ENCODE data around the gene GGN.

DNA sequence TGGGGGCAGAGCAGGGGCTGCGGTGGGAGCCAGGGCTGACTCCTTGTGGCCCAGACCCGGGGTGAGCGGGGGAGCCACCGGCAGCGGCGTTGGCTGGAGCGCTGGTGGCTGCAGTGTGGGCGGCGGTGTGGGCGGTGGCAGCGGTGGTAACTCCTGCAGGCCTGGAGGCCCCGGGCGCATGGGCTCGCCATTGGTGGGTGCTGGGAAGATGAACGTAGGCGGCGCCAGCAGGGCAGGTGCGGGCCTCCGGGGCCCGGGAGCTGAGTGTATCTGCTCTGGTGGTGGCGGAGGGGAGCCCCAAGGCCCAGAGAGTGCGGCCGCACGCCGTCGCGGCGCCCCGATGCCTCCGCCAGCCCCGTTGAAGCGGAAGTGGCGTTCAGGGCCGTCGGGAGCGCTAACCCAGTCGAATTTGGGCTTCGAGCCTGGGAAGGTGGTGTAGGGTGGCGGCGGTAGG, 2.0 kb downstream of the GGN start:
- no peak for TF ChIP-seq POLR2A (IDR thresholded peaks at IDR 0.05; ENCODE audit: borderline replicate concordance, extremely low read depth, insufficient read depth, insufficient read length)
- TF ChIP-seq CEBPB (IDR thresholded peaks at IDR 0.05; ENCODE audit: low read depth), result no peak
- TF ChIP-seq CTCF (IDR thresholded peaks at IDR 0.05 in 2 of 3, conservative IDR thresholded peaks at IDR 0.05 in 1 of 3; ENCODE audit: borderline replicate concordance in 1 of 3, insufficient read depth in 1 of 3, low read depth in 2 of 3, low read length in 2 of 3), result no peak
- no peak for TF ChIP-seq JUND (IDR thresholded peaks at IDR 0.05)

Measured in HCT116 (cell line).